ENCODE data around the gene P2RX5. TPM values are rescaled to one million over a fixed set of nuclear protein-coding genes. Genes with fewer than 3 reads are reported as not detected.
A peak's percentile ranks its signal among the peaks of the same experiment; 100 is the strongest.

The P2RX5 gene
- total RNA-seq, 2 experiments from 2014 or later = 17.2 to 19.0 TPM

- DNase-seq (no peak), ATAC-seq (ENCODE audit: low read depth) (no peak)
- Mint-ChIP-seq H3K36me3 (no peaks in the 10 kb centered on the region), H3K4me3 (no peak overlapping the region), H3K27me3 (no peaks in the 10 kb centered on the region), H3K4me1 (no peaks in the 10 kb centered on the region), H3K27ac (no peak overlapping the region), H3K9me3 (no peaks in the 10 kb centered on the region)
- POLR2A ChIA-PET = no interaction called here
These were observed 40.2 kb downstream of the P2RX5 start for GRCh38 chr17:3655766-3656165.

DNA sequence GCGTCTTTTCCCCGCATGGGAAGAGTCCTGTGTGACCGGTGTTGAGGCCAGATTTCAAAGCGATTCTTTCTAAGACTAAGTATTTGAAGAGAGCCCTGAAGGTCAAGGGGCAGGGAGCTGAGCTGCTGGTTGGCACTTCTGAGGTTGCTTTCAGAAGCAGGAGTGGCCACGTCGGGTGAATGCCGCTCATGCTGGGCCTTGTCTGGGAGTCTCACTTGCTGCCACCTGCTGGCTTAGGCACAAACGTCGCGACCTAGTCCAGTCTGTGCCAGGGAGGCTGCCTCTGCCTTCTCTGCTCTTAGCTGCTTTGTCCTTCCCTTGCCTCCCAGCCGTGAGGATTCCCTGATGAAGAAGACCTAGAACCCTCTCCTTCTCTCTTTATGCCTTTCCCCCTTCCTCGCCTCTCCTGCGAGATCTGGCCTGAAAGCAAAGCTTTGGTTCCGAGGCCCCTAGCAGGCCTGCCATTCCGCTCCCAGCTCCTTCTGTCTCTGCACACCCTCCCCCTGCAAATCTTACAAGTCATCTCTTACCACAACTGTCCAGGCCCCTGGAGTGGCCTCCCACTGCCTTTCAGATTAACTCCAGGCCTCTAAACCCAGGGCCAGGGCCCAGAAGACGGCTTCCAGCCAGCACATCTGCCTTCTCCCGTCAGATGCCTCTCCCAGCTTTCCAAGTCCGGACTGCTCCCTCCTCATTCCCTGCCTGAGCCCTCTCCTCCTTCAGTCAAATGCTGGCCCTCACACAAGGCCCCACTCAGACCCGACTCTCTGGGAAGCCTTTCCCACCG lies 48.0 kb downstream of the P2RX5 start:
- DNase-seq (peak; percentile 53), ATAC-seq (ENCODE audit: low read depth) (peak; percentile 74)
- Mint-ChIP-seq H3K36me3 (no peaks in the 10 kb centered on the region), H3K27ac (no peak overlapping the region), H3K27me3 (no peaks in the 10 kb centered on the region), H3K9me3 (no peaks in the 10 kb centered on the region), H3K4me1 (peaks cover 6% of the 10 kb centered on the region), H3K4me3 (no peak overlapping the region)
- POLR2A ChIA-PET = interaction anchor here (2.4 kb wide), 1 partner anchor 12 kb away, joined by 5 read pairs; the partner anchor contains the start of genes CTNS and SHPK

GRCh38 chr17:3647251-3647650 lies 48.7 kb downstream of the P2RX5 start:
- DNase-seq = no peak
- Mint-ChIP-seq H3K36me3 (no peaks in the 10 kb centered on the region), H3K9me3 (no peaks in the 10 kb centered on the region), H3K4me3 (no peak overlapping the region), H3K27ac (no peak overlapping the region), H3K4me1 (peaks cover 6% of the 10 kb centered on the region), H3K27me3 (no peaks in the 10 kb centered on the region)
- no peak for ATAC-seq (ENCODE audit: low read depth)
- POLR2A ChIA-PET = interaction anchor here (2.4 kb wide), 1 partner anchor 11 kb away, joined by 5 read pairs; the partner anchor contains the start of genes CTNS and SHPK

DNA sequence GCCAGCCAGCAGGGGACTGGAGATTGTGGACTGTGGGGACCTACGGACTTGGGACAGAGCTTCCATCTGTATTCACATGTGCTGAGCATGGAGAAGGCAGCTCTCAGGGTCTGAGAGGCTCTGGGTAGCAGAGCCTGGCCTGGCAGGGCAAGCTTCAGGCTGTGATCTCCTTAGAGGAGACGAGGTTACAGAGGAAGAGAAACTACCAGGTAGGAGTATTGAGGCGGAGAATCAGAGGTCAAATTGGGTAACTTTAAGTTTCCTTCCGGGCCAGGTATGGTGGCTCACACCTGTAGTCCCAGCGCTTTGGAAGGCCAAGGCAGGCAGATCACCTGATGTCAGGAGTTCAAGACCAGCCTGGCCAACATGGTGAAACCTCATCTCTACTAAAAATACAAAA lies 50.6 kb downstream of the P2RX5 start:
- Mint-ChIP-seq H3K4me1 (peaks cover 10% of the 10 kb centered on the region), H3K27ac (no peak overlapping the region)
- DNase-seq = no peak

DNA sequence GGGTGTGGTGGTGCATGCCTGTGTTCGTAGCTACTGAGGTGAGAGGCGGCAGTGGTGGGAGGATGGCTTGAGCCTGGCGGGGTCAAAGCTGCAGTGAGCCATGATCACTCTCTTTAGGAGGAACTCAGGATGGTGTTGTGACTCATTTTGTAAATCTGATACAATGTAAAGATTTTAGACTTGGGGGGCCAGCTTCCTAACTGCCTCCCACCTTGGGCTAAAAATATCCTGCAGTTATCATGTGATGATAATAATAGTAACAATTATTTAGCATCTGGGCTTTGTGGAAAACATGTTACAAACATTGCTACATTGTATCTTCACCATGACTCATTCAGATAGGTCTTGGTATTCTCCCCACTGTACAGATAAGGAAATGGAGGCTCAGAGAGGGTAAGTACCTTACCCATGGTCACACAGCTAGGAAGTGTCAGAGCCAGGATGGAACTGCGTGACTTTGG lies 52.0 kb downstream of the P2RX5 start:
- Mint-ChIP-seq H3K36me3 (no peaks in the 10 kb centered on the region), H3K27ac (no peak overlapping the region), H3K4me3 (no peak overlapping the region), H3K4me1 (peaks cover 20% of the 10 kb centered on the region), H3K9me3 (no peaks in the 10 kb centered on the region), H3K27me3 (no peaks in the 10 kb centered on the region)
- DNase-seq (no peak), ATAC-seq (ENCODE audit: low read depth) (no peak)
- POLR2A ChIA-PET = no interaction called here

More for the DNA sequence above, 50.6 kb downstream of the P2RX5 start:
- Mint-ChIP-seq H3K9me3 (no peaks in the 10 kb centered on the region), H3K4me3 (no peak overlapping the region), H3K36me3 (no peaks in the 10 kb centered on the region), H3K27me3 (no peaks in the 10 kb centered on the region)
- POLR2A ChIA-PET = interaction anchor here (1.0 kb wide), 1 partner anchor 9 kb away, joined by 3 read pairs; the partner anchor contains the start of genes CTNS and SHPK
- no peak for ATAC-seq (ENCODE audit: low read depth)

DNA sequence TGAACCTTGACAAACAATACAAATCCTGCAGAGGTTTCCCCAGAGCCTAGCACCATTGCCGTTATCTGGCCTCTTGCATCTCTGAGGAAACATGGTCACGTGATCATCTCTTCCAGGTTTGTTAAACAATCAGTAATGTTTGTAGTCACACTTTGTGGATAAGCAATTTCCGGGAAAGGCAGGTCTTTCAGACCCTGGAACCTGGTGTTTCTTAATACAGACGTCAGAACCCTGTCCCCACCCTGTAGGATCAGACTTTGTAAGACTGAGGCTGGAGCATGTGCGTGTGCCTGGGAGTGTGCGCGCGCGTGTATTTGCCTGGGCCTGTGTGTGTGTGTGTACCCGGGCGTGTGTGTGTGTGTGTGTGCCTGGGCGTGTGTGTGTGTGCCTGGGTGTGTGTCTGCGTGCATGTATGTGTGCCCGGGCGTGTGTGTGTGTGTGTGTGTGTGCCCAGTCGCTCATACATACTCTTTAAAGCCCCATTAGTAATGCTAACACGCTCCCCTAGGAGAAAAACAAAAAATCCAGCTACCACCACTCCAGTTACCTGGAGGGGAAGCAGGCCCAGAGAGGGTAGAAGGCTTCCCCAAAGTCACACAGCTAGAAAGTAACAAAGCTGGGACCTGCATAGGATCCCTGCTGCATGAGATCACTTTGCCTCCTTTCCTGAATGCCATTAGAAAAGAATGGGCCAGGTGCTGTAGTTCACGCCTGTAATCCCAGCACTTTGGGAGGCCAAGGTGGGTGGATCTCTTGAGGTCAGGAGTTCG lies 54.1 kb downstream of the P2RX5 start:
- DNase-seq = no peak
- ATAC-seq (ENCODE audit: low read depth) = no peak
- H3K27ac Mint-ChIP-seq = no peak overlapping the region
- H3K36me3 Mint-ChIP-seq = no peaks in the 10 kb centered on the region
- no peaks in the 10 kb centered on the region for H3K27me3 Mint-ChIP-seq
- POLR2A ChIA-PET = no interaction called here
- no peaks in the 10 kb centered on the region for H3K9me3 Mint-ChIP-seq
- no peak overlapping the region for H3K4me3 Mint-ChIP-seq
- H3K4me1 Mint-ChIP-seq = peaks cover 31% of the 10 kb centered on the region

GRCh38 chr17:3641014-3641413 lies 54.9 kb downstream of the P2RX5 start:
- H3K9me3 Mint-ChIP-seq = no peaks in the 10 kb centered on the region
- DNase-seq (no peak), ATAC-seq (ENCODE audit: low read depth) (no peak)
- H3K4me3 Mint-ChIP-seq = no peak overlapping the region
- H3K36me3 Mint-ChIP-seq = no peaks in the 10 kb centered on the region
- H3K27me3 Mint-ChIP-seq = no peaks in the 10 kb centered on the region
- POLR2A ChIA-PET = no interaction called here
- peak overlapping the region; percentile 34 for H3K27ac Mint-ChIP-seq
- peaks cover 31% of the 10 kb centered on the region for H3K4me1 Mint-ChIP-seq

GRCh38 chr17:3639981-3640596 lies 55.9 kb downstream of the P2RX5 start:
- peak overlapping the region; percentile 76 for H3K27ac Mint-ChIP-seq
- peak overlapping the region; percentile 33 for H3K4me3 Mint-ChIP-seq
- ATAC-seq (ENCODE audit: low read depth) (no peak), DNase-seq (no peak)
- H3K27me3 Mint-ChIP-seq = no peaks in the 10 kb centered on the region
- no peaks in the 10 kb centered on the region for H3K9me3 Mint-ChIP-seq
- H3K36me3 Mint-ChIP-seq = no peaks in the 10 kb centered on the region
- H3K4me1 Mint-ChIP-seq = peaks cover 32% of the 10 kb centered on the region
- POLR2A ChIA-PET = interaction anchor here (0.5 kb wide), 1 partner anchor 131 kb away, joined by 4 read pairs; no protein-coding TSS in a partner anchor

DNA sequence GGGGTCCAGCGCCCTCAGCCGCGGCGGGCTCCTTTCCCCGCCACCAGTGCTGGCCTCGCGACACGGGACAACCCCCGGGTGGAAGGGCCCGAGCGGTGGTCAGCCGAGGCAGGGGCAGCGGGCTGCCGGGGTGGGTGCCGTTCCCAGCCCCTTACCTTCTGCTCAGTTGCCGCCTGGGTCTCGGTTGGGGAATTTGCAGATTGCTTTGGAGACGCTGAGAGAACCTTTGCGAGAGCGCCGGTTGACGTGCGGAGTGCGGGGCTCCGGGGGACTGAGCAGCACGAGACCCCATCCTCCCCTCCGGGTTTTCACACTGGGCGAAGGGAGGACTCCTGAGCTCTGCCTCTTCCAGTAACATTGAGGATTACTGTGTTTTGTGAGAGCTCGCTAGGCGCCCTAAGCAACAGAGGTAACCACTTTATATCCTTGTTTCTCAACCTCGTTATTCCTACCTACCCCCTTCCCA lies 59.0 kb downstream of the P2RX5 start:
- peak overlapping the region; percentile 99 for H3K4me3 Mint-ChIP-seq
- peaks cover 4% of the 10 kb centered on the region for H3K36me3 Mint-ChIP-seq
- DNase-seq = no peak
- H3K4me1 Mint-ChIP-seq = peaks cover 35% of the 10 kb centered on the region
- no peak for ATAC-seq (ENCODE audit: low read depth)
- POLR2A ChIA-PET = interaction anchor here (0.6 to 1.6 kb wide), 6 partner anchors 10 to 815 kb away, joined by 3 to 8 read pairs (median 4); partner anchors contain the start of genes EMC6 and TAX1BP3
- peak overlapping the region; percentile 21 for H3K27ac Mint-ChIP-seq
- no peaks in the 10 kb centered on the region for H3K27me3 Mint-ChIP-seq
- H3K9me3 Mint-ChIP-seq = no peaks in the 10 kb centered on the region

DNA sequence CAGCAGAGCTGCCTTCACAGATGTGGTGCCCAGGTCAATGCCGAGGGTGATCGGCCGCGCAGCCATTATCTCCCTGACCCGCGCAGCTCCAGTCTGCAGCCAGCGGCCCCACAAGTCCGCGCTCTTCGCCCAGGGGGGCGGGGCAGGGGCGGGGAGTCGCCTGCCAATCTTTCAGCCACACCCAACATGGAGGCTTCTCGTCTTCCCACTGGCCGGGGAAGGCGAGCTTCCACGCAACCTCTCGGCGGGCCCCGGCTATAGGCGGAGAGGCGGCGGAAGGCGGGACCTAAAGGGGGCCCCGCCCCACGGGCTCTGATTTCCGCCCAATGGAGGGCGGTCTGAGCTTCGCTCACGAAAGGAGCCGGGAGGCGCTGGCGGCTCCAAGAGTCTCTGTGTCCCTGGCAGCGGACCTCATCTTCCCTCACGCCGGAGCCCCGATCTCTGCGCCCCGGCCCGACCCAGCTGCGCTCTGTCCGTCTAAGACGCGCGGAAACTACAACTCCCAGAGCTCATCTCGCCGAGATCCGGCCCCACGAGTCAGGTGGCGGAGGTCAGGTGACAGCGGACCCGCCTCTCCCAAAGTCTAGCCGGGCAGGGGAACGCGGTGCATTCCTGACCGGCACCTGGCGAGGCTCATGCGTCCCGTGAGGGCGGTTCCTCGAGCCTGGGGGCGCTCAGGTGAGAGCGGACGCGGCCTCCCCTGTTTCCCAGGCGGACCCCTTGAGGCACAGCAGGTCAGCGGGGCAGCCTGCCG lies 59.6 kb downstream of the P2RX5 start, which contains the start of the genes CTNS and SHPK:
CTNS (plus strand) TSS at position 607 of the 754 bp plus-strand sequence. CDS start 3,447 bp downstream, outside the sequence.
SHPK (minus strand) TSS at position 97 of the 754 bp plus-strand sequence; CDS start at position 66, 31 bp downstream.
- Mint-ChIP-seq H3K27ac (peak within 1 kb of the TSS; percentile 100), H3K4me1 (peaks cover 35% of the 10 kb centered on the region), H3K9me3 (no peaks in the 10 kb centered on the region), H3K27me3 (no peaks in the 10 kb centered on the region), H3K4me3 (peak within 1 kb of the TSS; percentile 99), H3K36me3 (peaks cover 4% of the 10 kb centered on the region)
- POLR2A ChIA-PET = interaction anchor here (0.7 to 1.6 kb wide), 8 partner anchors 9 to 209 kb away, joined by 3 to 8 read pairs (median 5); partner anchors contain the start of genes EMC6 and TAX1BP3
- ATAC-seq (ENCODE audit: low read depth) (peak; percentile 98), DNase-seq (peak; percentile 94)

DNA sequence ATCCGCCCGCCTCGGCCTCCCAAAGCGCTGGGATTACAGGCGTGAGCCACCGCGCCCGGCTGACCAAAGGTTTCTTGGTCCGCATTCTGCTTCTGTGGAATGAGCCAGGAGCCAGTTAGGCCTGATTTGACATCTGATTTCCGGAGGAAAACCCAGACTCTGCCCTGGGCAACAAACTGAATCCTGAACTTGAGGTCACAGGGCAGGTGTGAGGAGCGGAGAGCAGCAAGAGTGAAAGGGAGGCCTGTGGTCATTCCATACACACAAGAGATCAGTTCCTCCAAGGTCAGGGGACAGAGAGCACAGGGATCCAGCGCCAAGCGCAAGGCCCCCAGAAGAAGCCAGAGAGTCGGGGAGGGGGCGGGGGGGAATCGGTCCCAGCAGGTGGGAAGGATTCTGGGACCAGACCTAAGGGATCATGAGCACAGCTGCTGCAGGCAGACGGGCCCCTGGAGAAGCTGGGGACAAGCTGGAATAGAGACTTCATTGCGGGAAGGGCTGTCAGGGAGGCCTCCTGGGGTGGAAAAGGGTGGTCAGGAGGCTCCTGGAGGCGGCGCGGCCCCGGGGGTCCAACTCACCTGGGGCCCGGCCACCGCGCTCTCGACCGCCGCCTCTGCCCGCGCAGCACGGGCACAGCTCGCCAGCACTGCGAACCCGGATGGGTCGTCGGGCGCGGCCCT lies 60.3 kb downstream of the P2RX5 start:
- POLR2A ChIA-PET = interaction anchor here (1.2 to 1.6 kb wide), 7 partner anchors 12 to 210 kb away, joined by 3 to 8 read pairs (median 5); partner anchors contain the start of genes EMC6 and TAX1BP3
- ATAC-seq (ENCODE audit: low read depth) (peak; percentile 31), DNase-seq (no peak)
- Mint-ChIP-seq H3K9me3 (no peaks in the 10 kb centered on the region), H3K27ac (peak overlapping the region; percentile 73), H3K4me3 (peak overlapping the region; percentile 99), H3K36me3 (peaks cover 4% of the 10 kb centered on the region), H3K4me1 (peaks cover 32% of the 10 kb centered on the region), H3K27me3 (no peaks in the 10 kb centered on the region)

GRCh38 chr17:3632287-3632686 lies 63.7 kb downstream of the P2RX5 start:
- POLR2A ChIA-PET = no interaction called here
- Mint-ChIP-seq H3K36me3 (peaks cover 6% of the 10 kb centered on the region), H3K27me3 (no peaks in the 10 kb centered on the region), H3K4me3 (no peak overlapping the region), H3K27ac (peak overlapping the region; percentile 23), H3K4me1 (peaks cover 15% of the 10 kb centered on the region), H3K9me3 (no peaks in the 10 kb centered on the region)
- no peak for ATAC-seq (ENCODE audit: low read depth)
- DNase-seq = no peak
